ENCODE results near the gene H3-3A. TPM values are rescaled to one million over a fixed set of nuclear protein-coding genes. Genes with fewer than 3 reads are reported as not detected.
A peak's percentile ranks its signal among the peaks of the same experiment; 100 is the strongest.

H3-3A gene
- total and polyA plus RNA-seq, 4 donors = 76.6 to 338 (median 189) TPM

- Histone ChIP-seq H3K27ac (ENCODE audit: low read depth in 1 of 2, low read length in 2 of 2) (no peak overlapping the region), H3K9ac (ENCODE audit: low read depth in 1 of 2, low read length in 2 of 2) (no peak overlapping the region), H3K36me3 (ENCODE audit: control insufficient read depth in 4 of 4, insufficient read depth in 3 of 4, low read depth in 1 of 4, low read length in 3 of 4) (peaks cover 0 to 5% (median under 1%) of the 10 kb centered on the region in 4 donors), H3K4me3 (ENCODE audit: low read depth in 1 of 3, low read length in 3 of 3) (no peak overlapping the region), H3K27me3 (ENCODE audit: control insufficient read depth in 4 of 4, insufficient read depth in 4 of 4, low read length in 3 of 4) (no peaks in the 10 kb centered on the region), H3K4me1 (ENCODE audit: control insufficient read depth in 4 of 4, insufficient read depth in 4 of 4, low read length in 3 of 4) (peaks cover 0 to 6% (median 5%) of the 10 kb centered on the region in 4 donors), H3K9me3 (ENCODE audit: control insufficient read depth in 4 of 4, low read length in 3 of 4) (no peaks in the 10 kb centered on the region)
- WGBS = 85% methylated on average over 9 of the region's 9 CpGs
- DNase-seq (ENCODE audit: low spot score) = no peak
- TF ChIP-seq, protein P1, sequence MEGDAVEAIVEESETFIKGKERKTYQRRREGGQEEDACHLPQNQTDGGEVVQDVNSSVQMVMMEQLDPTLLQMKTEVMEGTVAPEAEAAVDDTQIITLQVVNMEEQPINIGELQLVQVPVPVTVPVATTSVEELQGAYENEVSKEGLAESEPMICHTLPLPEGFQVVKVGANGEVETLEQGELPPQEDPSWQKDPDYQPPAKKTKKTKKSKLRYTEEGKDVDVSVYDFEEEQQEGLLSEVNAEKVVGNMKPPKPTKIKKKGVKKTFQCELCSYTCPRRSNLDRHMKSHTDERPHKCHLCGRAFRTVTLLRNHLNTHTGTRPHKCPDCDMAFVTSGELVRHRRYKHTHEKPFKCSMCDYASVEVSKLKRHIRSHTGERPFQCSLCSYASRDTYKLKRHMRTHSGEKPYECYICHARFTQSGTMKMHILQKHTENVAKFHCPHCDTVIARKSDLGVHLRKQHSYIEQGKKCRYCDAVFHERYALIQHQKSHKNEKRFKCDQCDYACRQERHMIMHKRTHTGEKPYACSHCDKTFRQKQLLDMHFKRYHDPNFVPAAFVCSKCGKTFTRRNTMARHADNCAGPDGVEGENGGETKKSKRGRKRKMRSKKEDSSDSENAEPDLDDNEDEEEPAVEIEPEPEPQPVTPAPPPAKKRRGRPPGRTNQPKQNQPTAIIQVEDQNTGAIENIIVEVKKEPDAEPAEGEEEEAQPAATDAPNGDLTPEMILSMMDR (IDR thresholded peaks at IDR 0.05; ENCODE audit: low read depth, low read length, missing input control) = no peak
Observed at GRCh38 chr1:226078374-226078773, 15.9 kb downstream of the H3-3A start.

GRCh38 chr1:226082587-226082917, 20.0 kb downstream of the H3-3A start:
- peak overlapping the region in 1 of 2 donors; percentile 50 for H3K27ac ChIP-seq (ENCODE audit: low read depth in 1 of 2, low read length in 2 of 2)
- 81% methylated on average over 7 of the region's 7 CpGs for WGBS

GRCh38 chr1:226082959-226083301, 20.4 kb downstream of the H3-3A start:
- WGBS = 7% methylated on average over 23 of the region's 23 CpGs
- TF ChIP-seq SP1 (IDR thresholded peaks at IDR 0.05) = no peak
- no peak for TF ChIP-seq HNF4A (conservative IDR thresholded peaks at IDR 0.05)
- TF ChIP-seq, protein P1 (IDR thresholded peaks at IDR 0.05; ENCODE audit: low read depth, low read length, missing input control) = no peak
- TF ChIP-seq FOXA2 (IDR thresholded peaks at IDR 0.05) = no peak
- TF ChIP-seq TAF1 (conservative IDR thresholded peaks at IDR 0.05) = no peak
- TF ChIP-seq REST (IDR thresholded peaks at IDR 0.05) = no peak
- TF ChIP-seq ZBTB33 (IDR thresholded peaks at IDR 0.05) = no peak
- no peak for TF ChIP-seq RXRA (IDR thresholded peaks at IDR 0.05)
- TF ChIP-seq HNF4G (IDR thresholded peaks at IDR 0.05) = no peak
- no peak for TF ChIP-seq YY1 (IDR thresholded peaks at IDR 0.05)
- TF ChIP-seq, protein P2, sequence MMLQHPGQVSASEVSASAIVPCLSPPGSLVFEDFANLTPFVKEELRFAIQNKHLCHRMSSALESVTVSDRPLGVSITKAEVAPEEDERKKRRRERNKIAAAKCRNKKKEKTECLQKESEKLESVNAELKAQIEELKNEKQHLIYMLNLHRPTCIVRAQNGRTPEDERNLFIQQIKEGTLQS (IDR thresholded peaks at IDR 0.05) = no peak
- no peak for TF ChIP-seq JUND (IDR thresholded peaks at IDR 0.05)
- no peak for TF ChIP-seq NR2F2 (IDR thresholded peaks at IDR 0.05)
- TF ChIP-seq GABPA (IDR thresholded peaks at IDR 0.05 in 1 of 2, conservative IDR thresholded peaks at IDR 0.05 in 1 of 2) = no peak
- no peak for TF ChIP-seq FOXA1 (IDR thresholded peaks at IDR 0.05)
- no peak for TF ChIP-seq EGR1 (IDR thresholded peaks at IDR 0.05; ENCODE audit: low read depth in 2 of 2)
- H3K4me3 ChIP-seq (ENCODE audit: low read depth in 1 of 3, low read length in 3 of 3) = peak overlapping the region in 2 of 3 donors; percentile 56 to 64
- no peaks in the 10 kb centered on the region for H3K9me3 ChIP-seq (ENCODE audit: control insufficient read depth in 4 of 4, low read length in 3 of 4)
- DNase-seq (ENCODE audit: low spot score) = no peak
- H3K27me3 ChIP-seq (ENCODE audit: control insufficient read depth in 4 of 4, insufficient read depth in 4 of 4, low read length in 3 of 4) = no peaks in the 10 kb centered on the region
- peak overlapping the region; percentile 19 to 50 for H3K27ac ChIP-seq (ENCODE audit: low read depth in 1 of 2, low read length in 2 of 2)
- H3K36me3 ChIP-seq (ENCODE audit: control insufficient read depth in 4 of 4, insufficient read depth in 3 of 4, low read depth in 1 of 4, low read length in 3 of 4) = no peaks in the 10 kb centered on the region
- no peak overlapping the region for H3K9ac ChIP-seq (ENCODE audit: low read depth in 1 of 2, low read length in 2 of 2)
- H3K4me1 ChIP-seq (ENCODE audit: control insufficient read depth in 4 of 4, insufficient read depth in 4 of 4, low read length in 3 of 4) = peaks cover 0 to 13% (median 5%) of the 10 kb centered on the region in 4 donors

More at GRCh38 chr1:226082587-226082917, 20.0 kb downstream of the H3-3A start:
- no peak for DNase-seq (ENCODE audit: low spot score)
- H3K4me1 ChIP-seq (ENCODE audit: control insufficient read depth in 4 of 4, insufficient read depth in 4 of 4, low read length in 3 of 4) = peaks cover 0 to 13% (median 5%) of the 10 kb centered on the region in 4 donors
- no peak overlapping the region for H3K9ac ChIP-seq (ENCODE audit: low read depth in 1 of 2, low read length in 2 of 2)
- peak overlapping the region in 1 of 3 donors; percentile 56 for H3K4me3 ChIP-seq (ENCODE audit: low read depth in 1 of 3, low read length in 3 of 3)
- H3K36me3 ChIP-seq (ENCODE audit: control insufficient read depth in 4 of 4, insufficient read depth in 3 of 4, low read depth in 1 of 4, low read length in 3 of 4) = no peaks in the 10 kb centered on the region
- H3K9me3 ChIP-seq (ENCODE audit: control insufficient read depth in 4 of 4, low read length in 3 of 4) = no peaks in the 10 kb centered on the region
- H3K27me3 ChIP-seq (ENCODE audit: control insufficient read depth in 4 of 4, insufficient read depth in 4 of 4, low read length in 3 of 4) = no peaks in the 10 kb centered on the region
- TF ChIP-seq GABPA (IDR thresholded peaks at IDR 0.05 in 1 of 2, conservative IDR thresholded peaks at IDR 0.05 in 1 of 2) = no peak
- no peak for TF ChIP-seq HNF4A (conservative IDR thresholded peaks at IDR 0.05)
- TF ChIP-seq YY1 (IDR thresholded peaks at IDR 0.05) = no peak
- TF ChIP-seq HNF4G (IDR thresholded peaks at IDR 0.05) = no peak

All from liver (tissue), 9 donors.